Measurements from ENCODE around the gene TTLL5.
"Not testable (repeated sequence)": the region's sequence is repeated elsewhere in the genome, so short reads cannot be mapped to it uniquely, and the experiment has no call there.

The TTLL5 gene

DNA sequence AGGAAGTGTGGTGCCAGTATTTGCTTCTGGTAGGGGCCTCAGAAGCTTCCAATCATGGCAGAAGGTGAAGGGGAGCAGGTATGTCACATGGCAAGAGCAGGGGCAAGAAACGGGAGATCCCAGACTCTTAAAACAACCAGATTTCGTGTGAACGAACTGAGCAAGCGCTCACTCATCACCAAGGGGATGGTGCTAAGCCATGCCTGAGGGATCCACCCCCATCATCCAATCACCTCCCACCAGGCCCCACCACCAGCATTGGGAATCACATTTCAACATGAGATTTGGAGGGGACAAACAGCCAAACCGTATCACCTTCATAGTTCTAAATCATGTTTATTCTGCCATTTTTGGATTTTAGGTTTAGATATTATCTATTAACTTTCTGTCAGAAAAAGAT, 179.9 kb downstream of the TTLL5 start:
- no peak for DNase-seq

DNA sequence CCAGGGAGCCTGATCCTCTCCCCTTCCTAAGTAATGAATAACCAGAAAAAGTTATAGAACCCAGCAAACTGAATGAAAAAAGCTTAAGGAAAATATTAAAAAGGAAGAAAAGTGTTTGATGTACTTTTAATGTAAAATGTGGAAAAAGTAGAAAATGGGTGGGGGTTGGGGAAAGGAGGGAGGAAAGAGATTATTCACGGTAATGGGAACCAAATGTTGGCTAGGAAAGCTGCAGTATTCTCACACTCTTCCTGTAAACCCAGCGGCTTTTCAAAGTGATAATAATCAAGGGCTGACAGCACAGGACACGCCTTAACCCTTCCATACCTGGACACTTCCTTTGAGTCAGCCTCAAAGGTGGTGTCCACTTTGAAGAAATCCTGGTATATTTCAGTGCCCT, 181.5 kb downstream of the TTLL5 start:
- DNase-seq: no peak

DNA sequence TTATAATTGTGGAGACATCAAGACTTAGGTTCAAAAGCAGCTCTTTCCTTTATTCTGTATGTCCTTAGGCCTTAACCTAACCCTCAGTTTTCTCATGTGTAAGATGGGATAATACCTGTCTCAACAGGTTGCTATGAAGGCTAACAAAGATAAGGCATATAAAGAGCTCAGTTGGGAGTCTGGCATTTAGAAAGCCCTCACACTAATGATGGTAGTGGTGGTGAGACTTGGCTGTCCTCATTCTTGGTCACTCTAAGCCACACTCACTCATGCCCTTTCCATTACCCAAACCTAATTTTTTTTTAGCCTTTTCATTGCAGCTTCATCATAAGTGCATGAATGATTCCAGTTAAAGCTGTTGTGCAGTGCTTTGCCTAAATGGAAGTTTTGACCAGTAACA, 183.4 kb downstream of the TTLL5 start:
- DNase-seq: no peak

DNA sequence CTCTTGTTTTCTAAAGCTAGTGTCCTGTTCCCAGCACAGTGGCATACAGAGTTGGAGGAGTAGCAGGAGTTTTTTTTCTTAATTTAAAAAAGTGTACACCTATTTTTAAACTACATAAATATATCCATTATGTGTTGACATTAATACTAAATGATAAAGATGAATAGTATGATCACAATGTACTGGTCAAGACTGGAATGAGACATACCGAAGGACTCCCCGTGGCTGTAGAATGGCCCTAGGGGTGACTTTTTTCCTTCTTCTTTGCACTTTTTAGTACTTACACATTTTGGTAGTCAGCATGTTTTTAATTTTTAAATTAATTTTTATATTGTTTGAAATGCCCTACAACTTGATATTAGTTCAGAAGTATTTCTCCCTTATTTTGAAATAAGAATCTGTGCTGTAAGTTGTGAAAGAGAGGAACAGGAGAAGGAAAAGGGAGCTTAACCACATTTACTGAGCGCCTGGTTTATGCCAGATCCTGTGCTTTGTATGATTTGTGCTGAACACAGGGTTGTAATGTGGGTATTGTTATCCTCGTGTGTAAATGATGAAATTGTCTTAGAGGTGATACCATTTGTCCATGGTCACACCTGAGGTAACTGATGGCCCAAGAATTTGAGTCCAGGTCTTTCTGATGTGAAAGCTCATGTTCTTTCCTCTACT, 184.2 kb downstream of the TTLL5 start:
- no peak for DNase-seq

DNA sequence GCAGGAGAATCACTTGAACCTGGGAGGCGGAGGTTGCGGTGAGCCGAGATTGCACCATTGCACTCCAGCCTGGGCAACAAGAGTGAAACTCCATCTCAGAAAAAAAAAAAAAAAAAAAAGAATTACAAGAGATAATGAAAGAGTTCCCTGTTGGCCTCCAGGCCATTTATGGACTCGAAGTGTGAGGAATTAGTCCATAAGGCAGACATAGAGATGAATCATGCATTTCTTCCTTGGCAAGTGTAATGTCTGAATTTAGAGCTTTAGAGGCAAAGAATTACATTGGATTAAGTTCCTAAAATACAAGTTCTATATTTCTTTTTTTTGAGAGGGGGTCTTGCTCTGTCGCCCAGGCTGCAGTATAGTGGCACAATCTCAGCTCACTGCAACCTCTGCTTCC, 185.6 kb downstream of the TTLL5 start:
- DNase-seq: not testable (repeated sequence)

DNA sequence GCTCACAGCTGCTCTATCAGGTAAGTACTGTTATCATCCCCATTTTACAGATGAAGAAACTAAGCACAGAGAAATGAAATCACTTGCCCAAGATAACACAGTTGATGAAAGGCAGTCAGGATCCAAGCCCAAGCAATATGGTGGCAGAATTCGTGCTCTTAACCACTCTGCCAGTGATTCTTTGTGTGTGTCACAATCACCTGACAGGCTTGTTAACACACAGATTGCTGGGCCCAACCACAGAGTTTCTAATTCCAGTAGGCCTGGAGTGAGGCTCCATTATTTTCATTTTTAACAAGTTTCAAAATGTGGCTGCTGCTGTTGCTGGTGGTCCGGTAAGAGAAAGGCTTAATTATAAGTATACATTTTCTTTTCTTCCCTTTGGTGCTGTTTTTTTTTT, 186.5 kb downstream of the TTLL5 start:
- no peak for DNase-seq

DNA sequence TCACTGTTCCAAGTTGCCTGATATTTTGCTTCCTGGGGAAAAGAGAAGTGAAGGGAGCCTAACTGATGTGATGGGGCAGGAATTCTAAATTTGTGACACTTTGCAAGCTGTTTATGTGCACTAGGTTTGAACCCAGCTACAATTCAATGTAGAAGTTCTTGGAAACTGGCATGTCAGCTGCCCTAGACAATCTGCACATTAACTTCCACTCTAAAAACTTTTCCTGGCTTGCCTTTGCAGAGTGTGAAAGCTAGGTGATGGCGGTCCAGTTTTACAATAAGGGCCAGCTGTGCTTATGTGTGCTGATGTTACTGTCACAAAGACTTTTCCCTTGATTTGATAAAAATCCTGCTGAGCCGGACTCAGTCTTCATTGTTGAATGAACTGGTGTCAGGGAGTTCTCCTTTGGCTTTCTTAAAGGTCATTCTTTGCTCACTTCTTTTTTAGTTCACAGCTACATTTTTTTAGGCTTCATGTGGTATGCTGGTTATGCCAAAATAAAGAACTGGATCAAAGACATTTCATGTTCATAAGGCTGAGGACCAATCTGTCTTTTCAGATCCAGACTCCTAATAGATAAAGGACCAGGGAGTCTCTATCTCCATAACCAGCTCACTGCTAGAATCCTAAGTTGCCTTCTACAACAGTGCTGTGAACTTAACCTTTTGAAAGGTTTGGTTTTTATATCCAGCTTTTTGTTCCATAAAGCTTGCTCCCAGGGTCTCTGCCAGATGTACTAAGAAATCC, 187.3 kb downstream of the TTLL5 start:
- no peak for DNase-seq

DNA sequence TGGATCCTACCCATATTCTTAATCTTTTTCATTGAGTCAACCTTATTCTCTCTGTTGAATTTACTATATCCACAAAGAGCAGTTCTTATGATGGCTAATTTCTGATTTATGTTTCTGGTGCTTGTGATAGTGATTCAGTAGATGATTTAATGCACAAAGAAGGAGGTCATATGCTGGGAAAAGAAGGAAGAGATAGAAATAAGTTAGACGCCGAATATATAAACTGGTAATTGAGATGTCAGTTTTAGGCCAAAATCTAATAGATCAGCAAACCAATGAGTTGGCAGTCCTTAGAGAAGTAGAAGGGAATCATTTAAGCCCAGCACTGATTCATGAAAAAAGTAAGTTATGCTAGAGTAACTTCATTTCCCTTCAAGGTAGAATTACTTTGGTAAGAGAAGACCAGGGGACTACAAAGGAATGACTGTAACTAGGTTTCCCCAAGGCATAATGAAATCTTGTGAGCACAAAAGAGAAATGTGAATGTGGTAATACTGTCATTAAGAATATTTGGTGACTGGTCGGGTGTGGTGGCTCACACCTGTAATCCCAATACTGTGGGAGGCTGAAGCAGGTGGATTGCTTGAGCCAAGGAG, 188.4 kb downstream of the TTLL5 start:
- DNase-seq: no peak

DNA sequence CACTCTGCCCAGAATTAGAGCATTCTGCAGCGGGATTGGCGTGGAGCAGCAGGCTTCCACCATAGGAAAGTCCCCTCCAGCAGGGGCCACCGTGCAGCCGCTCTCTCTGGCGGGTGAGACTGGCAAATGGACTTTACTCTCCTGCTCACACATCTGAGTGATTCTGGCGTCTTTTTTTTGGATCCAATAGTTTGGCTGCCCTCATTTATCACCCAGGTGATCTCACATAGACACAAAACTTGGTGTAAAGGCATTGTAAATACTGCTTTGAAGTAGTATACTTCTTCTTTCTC, 190.5 kb downstream of the TTLL5 start:
- DNase-seq: no peak

DNA sequence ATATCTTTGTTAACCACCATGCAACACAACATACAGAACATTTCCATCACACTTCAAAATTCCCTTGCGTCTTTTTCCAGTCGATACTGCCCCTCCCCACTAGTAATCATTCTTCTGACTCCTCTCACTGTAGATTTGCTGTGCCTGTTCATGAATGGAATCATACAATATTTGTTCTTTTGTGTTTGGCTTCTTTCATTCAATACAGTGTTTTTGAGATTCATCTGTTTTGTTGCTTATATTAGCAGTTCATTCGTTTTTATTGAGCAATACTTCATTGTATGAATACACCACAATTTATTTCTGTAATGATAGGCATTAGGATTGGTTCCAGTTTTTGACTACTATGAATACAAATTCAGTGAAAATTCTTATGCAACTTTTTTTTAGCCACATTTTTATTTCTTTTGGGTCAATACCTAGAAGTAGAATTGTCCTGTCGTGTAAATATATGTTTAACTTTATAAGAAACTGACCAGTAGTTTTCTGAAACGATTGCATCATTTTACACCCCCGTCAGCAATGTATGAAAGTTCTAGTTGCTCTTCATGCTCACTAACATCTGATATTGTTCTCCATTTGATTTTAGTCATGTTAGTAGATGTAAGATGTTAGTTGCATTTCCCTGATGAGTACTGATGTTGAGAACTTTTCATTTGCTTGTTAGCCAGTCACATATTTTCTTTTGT, 193.2 kb downstream of the TTLL5 start:
- no peak for DNase-seq

DNA sequence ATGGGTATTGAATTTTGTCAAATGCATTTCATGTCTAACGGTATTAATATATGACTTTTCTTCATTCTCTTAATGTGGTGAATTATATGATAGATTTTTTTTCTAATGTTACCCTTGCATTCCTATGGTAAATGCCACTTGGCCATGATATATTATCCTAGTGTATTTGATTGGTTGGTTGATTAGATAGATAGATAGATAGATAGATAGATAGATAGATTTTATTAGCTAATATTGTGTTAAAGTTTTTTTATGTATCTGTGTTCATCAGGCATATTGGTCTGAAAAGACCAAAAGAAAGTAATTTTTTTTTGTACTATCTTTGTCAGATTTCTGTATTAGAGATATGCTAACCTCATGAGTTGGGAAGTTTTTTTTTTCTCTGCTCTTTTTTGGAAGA, 196.2 kb downstream of the TTLL5 start:
- DNase-seq: no peak

DNA sequence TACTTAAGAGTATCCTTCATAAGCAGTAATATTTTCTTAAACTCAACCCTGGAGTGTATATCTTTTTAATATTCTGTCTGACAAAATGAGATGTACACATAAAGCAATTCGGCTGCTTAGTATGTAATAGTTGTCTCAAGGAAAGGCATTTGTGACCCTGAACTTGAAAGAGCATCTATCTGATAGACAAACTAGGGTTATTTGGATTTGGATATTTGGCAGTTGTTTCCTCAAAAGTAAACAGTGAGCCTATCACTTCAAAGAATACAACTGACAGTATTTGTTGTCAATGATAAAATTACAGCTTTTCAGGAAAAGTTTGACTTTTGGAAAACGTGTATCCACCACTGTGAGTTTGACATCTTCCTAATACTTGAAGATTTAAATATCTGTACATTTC, 197.3 kb downstream of the TTLL5 start:
- no peak for DNase-seq

DNA sequence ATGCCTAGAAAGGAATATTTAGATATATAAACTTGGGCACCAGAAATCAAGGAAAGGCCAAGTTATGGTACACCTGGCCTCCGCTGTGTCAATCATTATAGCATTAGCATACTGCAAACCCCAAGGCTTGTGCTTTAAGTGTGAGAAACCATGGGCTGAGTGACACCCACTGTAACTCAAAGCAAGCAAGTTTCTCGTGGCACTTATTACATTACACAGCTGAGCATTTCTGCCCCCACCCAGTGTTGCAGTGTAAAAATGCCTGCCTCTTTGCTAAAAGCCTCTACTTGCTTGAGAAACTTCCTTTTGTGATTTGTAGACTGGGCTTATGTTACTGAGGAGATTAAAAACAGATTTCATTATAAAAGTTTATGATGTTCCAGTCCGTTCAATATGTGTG, 198.7 kb downstream of the TTLL5 start:
- DNase-seq: no peak

DNA sequence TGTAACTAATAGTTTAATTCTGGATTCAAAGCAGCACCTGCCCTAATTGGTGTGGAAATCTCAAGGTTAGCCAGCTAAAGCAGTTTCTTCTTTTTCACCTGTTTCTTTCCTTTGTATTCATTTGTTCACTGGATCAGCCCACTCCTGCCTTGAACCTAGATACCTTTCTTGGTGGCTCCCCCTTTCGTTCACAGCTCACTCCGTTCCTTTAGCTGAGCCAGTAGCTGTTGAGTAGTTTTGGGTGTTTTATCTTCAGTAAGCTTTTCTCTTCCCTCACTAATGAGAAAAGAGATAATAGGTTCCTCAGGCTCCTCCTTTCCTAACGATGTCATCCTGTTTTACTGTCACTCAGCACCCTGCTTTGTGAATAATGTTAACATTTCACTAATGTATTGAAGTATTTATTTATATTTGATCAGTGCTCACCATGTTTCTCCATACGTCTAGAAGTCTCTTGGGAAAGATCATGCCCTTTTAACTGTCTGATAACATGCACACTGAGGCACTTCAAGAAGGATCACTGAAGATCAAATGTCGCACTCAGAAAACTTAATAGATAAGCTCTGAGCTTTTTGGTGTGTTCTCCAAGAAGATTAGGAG, 199.6 kb downstream of the TTLL5 start:
- no peak for DNase-seq

DNA sequence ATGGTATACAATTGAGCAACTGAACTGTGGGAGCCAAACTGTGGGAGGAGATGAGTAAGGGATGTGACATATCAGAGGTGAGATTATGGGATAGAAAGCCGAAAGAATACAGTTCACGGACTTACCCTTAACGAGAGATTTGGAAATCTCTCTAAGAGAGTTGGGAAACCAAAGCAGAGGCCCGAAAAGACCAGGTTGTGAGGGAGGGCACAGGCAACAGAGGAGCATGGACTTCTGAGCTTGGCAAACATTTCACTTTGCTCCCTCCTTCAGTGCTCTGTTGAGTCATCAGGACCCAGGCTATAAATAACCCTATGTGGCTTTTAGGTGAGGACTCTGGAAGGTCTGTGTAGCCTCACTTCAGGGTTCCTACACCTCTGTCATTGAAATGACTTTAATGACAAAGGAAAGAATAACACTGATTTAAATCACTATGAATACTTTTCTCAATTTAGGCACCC, 200.1 kb downstream of the TTLL5 start:
- DNase-seq: no peak

DNA sequence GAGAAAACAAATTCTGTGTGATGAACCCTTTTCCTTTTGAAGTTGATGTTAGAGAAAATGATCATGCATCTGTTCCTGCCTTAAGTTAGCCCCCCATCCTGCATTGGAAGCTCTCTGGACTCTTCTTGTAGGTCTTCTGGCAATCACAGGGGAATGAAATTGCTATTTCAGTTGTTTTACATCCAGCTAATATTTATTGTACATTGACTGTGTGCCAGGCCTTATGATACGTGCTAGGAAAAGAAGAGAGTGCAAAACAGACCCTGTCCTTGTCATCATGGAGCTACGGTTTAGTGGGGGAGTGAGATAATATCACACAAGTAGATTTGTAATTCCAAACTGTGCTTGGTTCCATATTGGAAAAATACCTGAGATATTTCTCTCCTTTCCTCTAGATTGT, 202.2 kb downstream of the TTLL5 start:
- DNase-seq: no peak

DNA sequence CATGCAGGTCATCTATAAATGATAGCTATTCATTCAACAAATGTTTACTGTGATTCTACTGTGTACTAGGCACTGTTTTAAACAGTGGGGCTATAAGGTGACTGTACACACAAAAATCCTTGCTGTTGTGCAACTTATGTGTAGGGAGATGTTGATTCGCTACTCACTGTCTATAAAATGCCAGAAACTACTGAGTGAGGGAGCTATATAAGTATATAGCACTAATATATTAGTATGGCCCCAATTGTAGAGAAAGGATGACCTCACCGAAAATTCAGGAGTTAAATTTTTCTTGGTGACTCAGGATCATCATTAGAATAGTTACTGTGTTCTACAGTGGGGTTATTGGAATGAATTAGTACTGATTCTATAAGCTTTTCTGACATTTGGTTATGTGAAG, 203.3 kb downstream of the TTLL5 start:
- DNase-seq: no peak

DNA sequence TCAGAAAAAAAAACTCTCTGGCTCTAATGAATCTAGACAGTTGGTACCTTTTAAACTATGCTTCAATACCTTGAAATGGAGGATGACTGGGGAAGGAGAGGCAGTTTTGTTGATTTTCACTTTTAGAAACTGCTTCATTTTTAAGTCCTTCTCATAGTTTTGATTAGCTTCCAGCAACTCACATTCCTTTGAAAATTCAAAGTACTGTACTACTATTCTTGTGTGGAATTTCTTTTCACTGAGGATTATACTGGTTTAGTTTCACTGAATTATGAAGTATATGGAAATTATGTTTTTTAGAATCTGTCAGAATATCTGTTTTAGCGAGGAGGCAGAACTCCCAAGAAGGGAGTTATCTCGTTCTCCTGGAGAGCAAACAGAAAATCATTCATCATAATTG, 204.5 kb downstream of the TTLL5 start:
- DNase-seq: no peak

DNA sequence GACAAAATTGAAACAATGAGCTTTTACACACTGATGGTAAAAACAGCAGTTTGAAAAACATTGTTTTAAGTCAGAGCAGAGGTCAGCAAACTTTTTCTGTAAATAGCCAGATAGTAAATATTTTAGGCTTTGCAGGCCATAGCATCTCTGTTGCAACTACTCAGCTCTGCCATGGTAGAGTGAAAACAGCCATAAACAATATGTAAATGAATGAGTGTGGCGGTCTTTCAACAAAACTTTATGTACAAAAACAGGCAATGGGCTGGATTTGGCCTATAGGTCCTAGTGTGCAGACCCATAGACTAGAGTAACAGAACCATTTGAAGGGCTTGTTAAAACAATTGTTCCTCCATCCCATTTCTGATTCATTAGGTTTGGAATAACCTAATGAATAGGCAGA, 205.9 kb downstream of the TTLL5 start:
- DNase-seq: no peak

DNA sequence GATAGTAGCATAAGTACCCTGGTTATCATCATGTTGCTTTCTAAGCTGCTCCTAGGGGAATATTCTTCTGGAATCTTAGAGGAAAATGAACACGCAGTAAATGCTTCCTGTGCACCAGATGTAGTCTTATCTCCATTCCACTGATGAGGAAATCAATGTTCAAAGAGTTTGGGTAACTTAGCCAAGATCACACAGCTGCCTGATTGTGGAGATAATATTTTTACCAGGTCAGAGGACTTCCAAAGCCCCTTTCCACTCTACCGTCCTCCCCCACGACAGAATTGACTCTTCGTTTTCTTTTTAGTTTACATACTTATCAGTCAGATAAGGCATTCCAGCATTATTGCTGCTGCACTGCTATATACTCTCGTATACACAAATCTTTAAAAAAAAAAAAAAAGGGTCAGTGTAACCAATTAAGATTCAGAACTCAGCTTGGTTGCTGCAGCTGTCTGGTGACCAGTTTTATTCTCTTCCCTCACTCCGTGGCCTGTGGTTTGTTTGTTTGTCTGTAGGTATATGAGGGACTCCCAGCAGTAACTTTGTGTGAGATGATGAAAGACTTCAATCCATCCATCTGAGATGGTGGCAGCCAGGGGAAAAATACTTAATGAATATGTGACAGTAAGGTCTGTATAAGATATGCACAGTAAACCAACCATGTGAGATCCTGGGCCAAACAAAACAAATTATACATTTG, 210.3 kb downstream of the TTLL5 start:
- DNase-seq: no peak

DNA sequence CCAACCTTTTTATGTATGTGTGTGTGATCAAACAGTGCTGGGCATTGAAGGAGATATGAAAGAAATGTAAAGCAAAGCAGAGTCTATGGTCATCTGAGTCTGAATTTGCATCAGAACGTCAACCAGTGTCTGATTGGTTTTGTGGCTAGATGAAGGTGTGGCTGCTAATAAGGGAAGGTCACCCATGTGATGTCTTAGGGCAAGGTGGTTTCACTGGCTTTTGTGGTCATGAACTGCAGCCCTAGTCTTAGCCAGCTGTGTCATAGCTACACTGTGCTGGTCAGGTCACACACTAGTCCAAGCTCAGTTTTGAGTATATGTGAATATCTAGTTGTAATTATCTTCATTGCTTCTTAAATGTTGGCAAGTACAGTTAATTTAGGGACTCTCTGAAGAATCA, 214.9 kb downstream of the TTLL5 start:
- no peak for DNase-seq

DNA sequence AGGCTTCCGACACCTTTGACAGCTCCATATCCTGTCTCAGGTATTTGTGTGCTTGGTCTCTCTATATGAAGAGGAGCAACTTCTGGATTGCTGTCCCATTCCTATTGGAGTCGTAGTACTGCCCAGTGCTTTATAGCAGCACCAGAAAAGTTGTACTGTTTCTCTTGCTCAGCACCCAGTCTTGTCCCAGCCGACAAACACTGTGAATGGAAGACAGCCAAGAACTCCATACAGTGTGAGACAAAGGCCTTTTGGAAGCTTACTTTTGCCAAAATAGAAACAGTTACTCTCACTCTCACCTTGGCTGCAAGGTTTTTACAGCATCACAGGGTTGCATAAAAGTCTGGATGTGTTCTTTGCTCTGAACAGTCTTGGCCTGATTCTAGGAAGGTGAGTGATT, 215.5 kb downstream of the TTLL5 start:
- no peak for DNase-seq

DNA sequence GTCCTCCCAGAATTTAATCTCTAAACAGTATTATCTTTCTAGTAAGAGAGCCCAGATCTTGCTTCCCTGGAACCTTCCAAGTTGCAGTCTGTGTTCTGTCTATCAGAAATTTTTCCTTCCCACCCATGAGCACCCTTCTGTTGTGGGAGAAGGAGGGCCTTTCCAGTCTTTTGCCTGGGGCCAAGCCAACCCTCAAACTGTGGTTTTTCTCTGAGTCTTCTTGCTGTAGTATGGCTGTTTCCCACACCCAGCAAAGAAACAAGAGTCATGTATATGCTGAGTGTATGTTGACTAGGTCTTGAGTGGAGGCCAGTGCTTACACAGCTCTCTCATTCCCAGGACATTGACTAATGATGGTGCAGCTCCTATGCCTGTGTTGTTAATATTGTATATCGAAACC, 216.2 kb downstream of the TTLL5 start:
- DNase-seq: no peak

Data from activated CD4-positive, alpha-beta T cell treated with anti-CD3 and anti-CD28 coated beads, Interleukin-2, amount 50 U/mL, for 1 hour (primary cell).